K562 (cell line): ENCODE data around the gene DIP2C. TPM values are rescaled to one million over a fixed set of nuclear protein-coding genes. Genes with fewer than 3 reads are reported as not detected.

Experiments
- ATAC-seq: fragments of 200-7000 bp; cut with Tn5 transposase; 3 replicates; pipeline ENCODE4 v1.9.1; 2020; ENCODE audit warnings: moderate library complexity
- BruUV-seq: library from RNA; stranded (reverse); fragments of 400-500 nt; replicated peaks from 2 replicates; lab custom pipeline; 2021; lab: Mats Ljungman, UMichigan
- CTCF ChIA-PET: fragments of 300-600 bp; formaldehyde crosslinking; extraction: SDS; loops from one replicate; lab custom pipeline; 2021; ENCODE audit warnings: low intra/inter-chr PET ratio; lab: Yijun Ruan, JAX
- POLR2A ChIA-PET: fragments of 300-600, 350-650 bp; sonication (Branson Sonifier 250); formaldehyde crosslinking; extraction: SDS; loops from one replicate; lab custom pipeline; 2021; ENCODE audit warnings: antibody characterized with exemption, inconsistent platforms; lab: Yijun Ruan, JAX
- DNase-seq, 4 experiments: peaks; one replicate each; pipeline versions ENCODE4 v3.0.0 to v3.0.0-alpha.2; 2011 to 2018; ENCODE audit warnings: low spot score in 3 of 4, mixed read lengths in 3 of 4; ENCODE audit errors: extremely low read depth in 1 of 4
- FAIRE-seq: peaks from 2 replicates; lab custom pipeline; 2011; peaks lifted over from hg19 to GRCh38; lab: Jason Lieb, UNC
- H2AFZ ChIP-seq: 2 replicates; pipeline ENCODE4 v1.6.0; 2011; ENCODE audit warnings: low read depth, low read length, control low read depth, inconsistent platforms
- H3K27ac ChIP-seq: fragments of 200-600 bp; 3 replicates; pipeline ENCODE4 v1.8.0; 2011; ENCODE audit warnings: low read depth, mild to moderate bottlenecking, control low read depth, inconsistent platforms, low read length, moderate library complexity, mixed read lengths; ENCODE audit errors: extremely low read depth
- H3K27me3 ChIP-seq, 2 experiments: fragments of 300-600 bp in 1 of 2; 2 replicates in 1 of 2; 3 replicates in 1 of 2; pipeline versions ENCODE4 v1.6.0 to v1.8.0; 2011; ENCODE audit warnings: inconsistent platforms in 2 of 2, low read length in 2 of 2, mild to moderate bottlenecking in 1 of 2, mixed read lengths in 1 of 2, moderate library complexity in 1 of 2; ENCODE audit not compliant: control insufficient read depth in 2 of 2, insufficient read depth in 2 of 2
- H3K36me3 ChIP-seq: fragments of 300-600 bp; 3 replicates; pipeline ENCODE4 v1.8.0; 2011; ENCODE audit warnings: mild to moderate bottlenecking, low read length, inconsistent platforms; ENCODE audit not compliant: control insufficient read depth, insufficient read depth
- H3K4me1 ChIP-seq, 2 experiments: fragments of 200-600 bp in 1 of 2; replicated peaks in 1 of 2; 2 replicates in 1 of 2; 3 replicates in 1 of 2; pipeline versions ENCODE4 v1.5.1 to v1.8.0; 2011; ENCODE audit warnings: inconsistent platforms in 2 of 2, low read length in 2 of 2, mild to moderate bottlenecking in 1 of 2, mixed read lengths in 1 of 2, moderate library complexity in 1 of 2; ENCODE audit not compliant: control insufficient read depth in 2 of 2, insufficient read depth in 2 of 2
- H3K4me2 ChIP-seq: 2 replicates; pipeline ENCODE4 v1.6.1; 2011; ENCODE audit warnings: low read length, control low read depth, inconsistent platforms, mixed read lengths; ENCODE audit not compliant: insufficient read depth
- H3K4me3 ChIP-seq: fragments of 200-600 bp; sonication (generic), shearing (Covaris generic); 2 replicates; pipeline ENCODE4 v1.5.1; 2016; ENCODE audit warnings: control low read depth, inconsistent platforms
- H3K79me2 ChIP-seq: fragments of 200-600 bp; 3 replicates; pipeline ENCODE4 v1.8.0; 2011; ENCODE audit warnings: low read length, inconsistent platforms; ENCODE audit not compliant: control insufficient read depth, insufficient read depth
- H3K9ac ChIP-seq, 2 experiments: 2 replicates each; pipeline versions ENCODE4 v1.6.0 to v1.6.1; 2011; ENCODE audit warnings: low read depth in 2 of 2, low read length in 2 of 2, control low read depth in 1 of 2, inconsistent platforms in 1 of 2, mild to moderate bottlenecking in 1 of 2, mixed read lengths in 1 of 2; ENCODE audit not compliant: insufficient read depth in 1 of 2
- H3K9me1 ChIP-seq: one replicate; pipeline ENCODE4 v1.6.0; 2011; ENCODE audit warnings: inconsistent platforms, mild to moderate bottlenecking, low read length, moderate library complexity; ENCODE audit not compliant: control insufficient read depth, insufficient read depth
- H3K9me3 ChIP-seq: replicated peaks from 2 replicates; pipeline ENCODE4 v1.5.1; 2011; ENCODE audit warnings: low read depth, low read length, inconsistent platforms; ENCODE audit not compliant: control insufficient read depth, insufficient read depth
- H4K20me1 ChIP-seq: replicated peaks from 2 replicates; pipeline ENCODE4 v1.6.1; 2011; ENCODE audit warnings: low read length, inconsistent platforms, mixed read lengths; ENCODE audit not compliant: control insufficient read depth, insufficient read depth
- SAFB ChIP-seq: fragments of 200-400 bp; formaldehyde crosslinking; IDR thresholded peaks from 2 replicates; pipeline ENCODE4 v1.6.1; 2017; ENCODE audit warnings: low read depth, low read length, borderline replicate concordance
- TCFL5 ChIP-seq: fragments of 250-450 bp; sonication (Bioruptor Pico); conservative IDR thresholded peaks from 2 replicates; pipeline ENCODE4 v1.6.1; 2021; ENCODE audit warnings: mild to moderate bottlenecking, moderate library complexity, matching md5 sums
- ZNF239 ChIP-seq: fragments of 250-450 bp; sonication (Bioruptor Pico); IDR thresholded peaks from 2 replicates; pipeline ENCODE4 v1.4.0; 2020; ENCODE audit warnings: mild to moderate bottlenecking
- WGBS: fragments of 100-300 bp; shearing (Covaris generic); methylation state at CpG from one replicate; pipeline ENCODE4 v1.1.6; 2016; ENCODE audit warnings: low coverage, mixed read lengths; ENCODE audit not compliant: insufficient coverage; ENCODE audit errors: missing lambda C conversion rate; 5-methylcytosine and 5-hydroxymethylcytosine counted together
- in situ Hi-C: fragments of 300-500 bp; cut with MboI; formaldehyde crosslinking; loops from 4 replicates; pipeline ENCODE4 v1.15.0; 2018; ENCODE audit warnings: inconsistent platforms, mixed read lengths
- intact Hi-C: fragments of 100-400 bp; cut with micrococcal nuclease; formaldehyde crosslinking; loops from 2 replicates; pipeline ENCODE4 v1.14.2; 2022
- polyA plus RNA-seq, 8 experiments: library from polyadenylated mRNA; depleted of rRNA in 4 of 8; stranded (reverse) in 5 of 8; unstranded in 3 of 8; fragments of >200 nt; fragmentation: Nextera tagmentation in 2 of 8; fragmentation: Illumina TruSeq in 1 of 8; extraction: Ambion mirVana in 2 of 8; extraction: Trizol in 1 of 8; gene quantifications; 2 replicates each; pipeline versions ENCODE4 v1.2.1 to v1.2.3, GENCODE V29; 2011 to 2014; ENCODE audit warnings: inconsistent platforms in 1 of 8, missing spikeins in 1 of 8
- total RNA-seq, 7 experiments: library from RNA; depleted of rRNA in 6 of 7; stranded (reverse); fragments of >200 nt in 6 of 7; fragmentation: Illumina TruSeq in 2 of 7; extraction: Trizol in 2 of 7; gene quantifications; 2 replicates each; pipeline versions ENCODE4 v1.2.1 to v1.2.3, GENCODE V29; 2011 to 2021; ENCODE audit warnings: low replicate concordance in 1 of 7
- TF ChIP-seq, protein P1 (sequence below): fragments of 250-450 bp; sonication (Bioruptor Pico); IDR thresholded peaks from 2 replicates; pipeline ENCODE4 v1.6.1; 2021; ENCODE audit warnings: mild to moderate bottlenecking
- TF ChIP-seq, protein P2 (sequence below): sonication (generic); formaldehyde crosslinking; IDR thresholded peaks from 2 replicates; pipeline ENCODE4 v1.8.0; 2022; ENCODE audit warnings: mild to moderate bottlenecking, missing genetic modification reagents, borderline replicate concordance
- TF ChIP-seq, protein P3 (sequence below), 3 experiments: IDR thresholded peaks in 2 of 3; conservative IDR thresholded peaks in 1 of 3; 2 replicates each; pipeline ENCODE4 v1.5.1; 2011 to 2012; ENCODE audit warnings: low read length in 3 of 3, mild to moderate bottlenecking in 3 of 3, control low read depth in 2 of 3, improper control_type of control experiment in 1 of 3, inconsistent platforms in 1 of 3, low read depth in 1 of 3, mixed read lengths in 1 of 3, moderate library complexity in 1 of 3; ENCODE audit not compliant: insufficient read depth in 2 of 3
- TF ChIP-seq, protein P4 (sequence below), 2 experiments: fragments of 450-650 bp in 1 of 2; sonication (generic) in 1 of 2; formaldehyde crosslinking in 1 of 2; IDR thresholded peaks in 1 of 2; conservative IDR thresholded peaks in 1 of 2; 2 replicates each; pipeline versions ENCODE4 v1.6.1 to v1.8.1; 2016 to 2023; ENCODE audit warnings: mild to moderate bottlenecking in 2 of 2, moderate library complexity in 2 of 2, inconsistent platforms in 1 of 2, missing genetic modification reagents in 1 of 2

Gene DIP2C
- total and polyA plus RNA-seq, 9 of the 15 experiments (the other 6 are each of a cell fraction or from before 2014, with no cell fraction given) = 0.01 TPM; not detected in 8

DNA sequence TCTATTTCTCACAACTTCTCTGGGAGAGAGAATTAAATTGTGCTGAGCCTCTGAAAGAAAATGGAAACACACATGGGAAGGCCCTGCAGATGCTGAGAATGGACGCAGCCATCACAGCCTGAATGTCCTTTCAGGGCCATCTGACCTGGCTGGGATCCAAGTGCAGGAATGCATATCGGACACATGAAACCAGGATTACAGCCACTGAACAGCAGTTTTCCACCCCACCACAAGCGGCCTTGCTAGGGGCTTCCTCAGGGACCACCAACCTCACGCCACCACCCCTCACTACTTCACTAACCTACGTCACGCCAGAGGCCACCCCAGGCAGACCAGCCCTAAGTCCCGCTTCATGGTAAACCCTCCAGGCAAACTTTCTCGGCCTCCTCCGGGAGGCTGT lies 103.3 kb downstream of the DIP2C start (continued):
- TF ChIP-seq TCFL5 (no peak), ZNF239 (no peak), SAFB (no peak)
- TF ChIP-seq, protein P1, sequence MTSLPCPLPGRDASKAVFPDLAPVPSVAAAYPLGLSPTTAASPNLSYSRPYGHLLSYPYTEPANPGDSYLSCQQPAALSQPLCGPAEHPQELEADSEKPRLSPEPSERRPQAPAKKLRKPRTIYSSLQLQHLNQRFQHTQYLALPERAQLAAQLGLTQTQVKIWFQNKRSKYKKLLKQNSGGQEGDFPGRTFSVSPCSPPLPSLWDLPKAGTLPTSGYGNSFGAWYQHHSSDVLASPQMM = no peak

DNA sequence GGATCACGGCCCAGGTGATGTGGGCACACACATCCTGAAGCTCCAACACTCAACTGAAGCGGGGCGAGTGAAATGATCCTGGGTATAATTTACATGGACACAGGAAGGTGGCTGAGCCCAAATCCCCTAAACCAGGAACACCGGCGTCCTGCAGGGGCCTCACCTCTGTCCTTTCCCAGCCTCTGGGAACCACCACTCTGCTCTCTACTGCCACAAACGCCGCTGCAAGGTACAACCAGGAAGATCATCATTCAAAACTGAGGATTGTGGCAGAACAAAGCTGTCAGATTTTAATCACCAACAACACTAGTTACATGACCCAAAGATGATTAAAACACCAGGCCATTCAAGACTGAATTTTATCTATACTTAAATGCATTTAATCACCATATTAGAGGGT lies 104.0 kb downstream of the DIP2C start:
- TF ChIP-seq, protein P2, sequence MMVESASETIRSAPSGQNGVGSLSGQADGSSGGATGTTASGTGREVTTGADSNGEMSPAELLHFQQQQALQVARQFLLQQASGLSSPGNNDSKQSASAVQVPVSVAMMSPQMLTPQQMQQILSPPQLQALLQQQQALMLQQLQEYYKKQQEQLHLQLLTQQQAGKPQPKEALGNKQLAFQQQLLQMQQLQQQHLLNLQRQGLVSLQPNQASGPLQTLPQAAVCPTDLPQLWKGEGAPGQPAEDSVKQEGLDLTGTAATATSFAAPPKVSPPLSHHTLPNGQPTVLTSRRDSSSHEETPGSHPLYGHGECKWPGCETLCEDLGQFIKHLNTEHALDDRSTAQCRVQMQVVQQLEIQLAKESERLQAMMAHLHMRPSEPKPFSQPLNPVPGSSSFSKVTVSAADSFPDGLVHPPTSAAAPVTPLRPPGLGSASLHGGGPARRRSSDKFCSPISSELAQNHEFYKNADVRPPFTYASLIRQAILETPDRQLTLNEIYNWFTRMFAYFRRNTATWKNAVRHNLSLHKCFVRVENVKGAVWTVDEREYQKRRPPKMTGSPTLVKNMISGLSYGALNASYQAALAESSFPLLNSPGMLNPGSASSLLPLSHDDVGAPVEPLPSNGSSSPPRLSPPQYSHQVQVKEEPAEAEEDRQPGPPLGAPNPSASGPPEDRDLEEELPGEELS (CRISPR knock-in tag) = no peak
- TF ChIP-seq, protein P3, sequence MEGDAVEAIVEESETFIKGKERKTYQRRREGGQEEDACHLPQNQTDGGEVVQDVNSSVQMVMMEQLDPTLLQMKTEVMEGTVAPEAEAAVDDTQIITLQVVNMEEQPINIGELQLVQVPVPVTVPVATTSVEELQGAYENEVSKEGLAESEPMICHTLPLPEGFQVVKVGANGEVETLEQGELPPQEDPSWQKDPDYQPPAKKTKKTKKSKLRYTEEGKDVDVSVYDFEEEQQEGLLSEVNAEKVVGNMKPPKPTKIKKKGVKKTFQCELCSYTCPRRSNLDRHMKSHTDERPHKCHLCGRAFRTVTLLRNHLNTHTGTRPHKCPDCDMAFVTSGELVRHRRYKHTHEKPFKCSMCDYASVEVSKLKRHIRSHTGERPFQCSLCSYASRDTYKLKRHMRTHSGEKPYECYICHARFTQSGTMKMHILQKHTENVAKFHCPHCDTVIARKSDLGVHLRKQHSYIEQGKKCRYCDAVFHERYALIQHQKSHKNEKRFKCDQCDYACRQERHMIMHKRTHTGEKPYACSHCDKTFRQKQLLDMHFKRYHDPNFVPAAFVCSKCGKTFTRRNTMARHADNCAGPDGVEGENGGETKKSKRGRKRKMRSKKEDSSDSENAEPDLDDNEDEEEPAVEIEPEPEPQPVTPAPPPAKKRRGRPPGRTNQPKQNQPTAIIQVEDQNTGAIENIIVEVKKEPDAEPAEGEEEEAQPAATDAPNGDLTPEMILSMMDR (IDR thresholded peaks at IDR 0.05 in 2 of 3, conservative IDR thresholded peaks at IDR 0.05 in 1 of 3; ENCODE audit: insufficient read depth in 2 of 3, low read depth in 1 of 3, low read length in 3 of 3) = peak; percentile 14 to 26 (median 21); a peak in 2 of 6 replicates
- TF ChIP-seq, protein P4, sequence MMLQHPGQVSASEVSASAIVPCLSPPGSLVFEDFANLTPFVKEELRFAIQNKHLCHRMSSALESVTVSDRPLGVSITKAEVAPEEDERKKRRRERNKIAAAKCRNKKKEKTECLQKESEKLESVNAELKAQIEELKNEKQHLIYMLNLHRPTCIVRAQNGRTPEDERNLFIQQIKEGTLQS (IDR thresholded peaks at IDR 0.05) = no peak
- TF ChIP-seq, protein P4 (CRISPR knock-in tag; conservative IDR thresholded peaks at IDR 0.05) = no peak
- FAIRE-seq (no peak), DNase-seq (peak in 2 of 4 experiments; percentile 22 to 31), ATAC-seq (peak; percentile 54; the same call in 1 of the 3 replicates)
- Histone ChIP-seq H3K79me2 (no peaks in the 10 kb centered on the region), H3K4me3 (no peak overlapping the region), H3K9ac (no peak overlapping the region), H3K9me3 (no peaks in the 10 kb centered on the region), H3K27me3 (peaks cover 21 to 61% of the 10 kb centered on the region in 2 experiments; a peak in 4 of 5 replicates), H2AFZ (no peak overlapping the region), H4K20me1 (no peaks in the 10 kb centered on the region; the same call in 1 of the 2 replicates), H3K4me2 (no peak overlapping the region), H3K9me1 (no peaks in the 10 kb centered on the region), H3K4me1 (peaks cover 0 to 9% of the 10 kb centered on the region in 2 experiments; a peak in 1 of 5 replicates), H3K36me3 (no peaks in the 10 kb centered on the region), H3K27ac (no peak overlapping the region)
- ChIA-PET POLR2A (no interaction called here), CTCF (interaction anchor here (0.6 kb wide), 1 partner anchor 74 kb away, joined by 3 read pairs; no protein-coding TSS in a partner anchor)
- no TSS peak for BruUV-seq
- in situ Hi-C loops (no loop called here), intact Hi-C loops (no loop called here)
- 3% methylated on average over 7 of the region's 7 CpGs for WGBS
